ENCODE measurements around the gene ADAMTSL4.
A peak's percentile ranks its signal among the peaks of the same experiment; 100 is the strongest.
"Not testable (repeated sequence)": the region's sequence is repeated elsewhere in the genome, so short reads cannot be mapped to it uniquely, and the experiment has no call there.

Gene ADAMTSL4

GRCh38 chr1:150555198-150555970, 6.2 kb downstream of the ADAMTSL4 start:
- no peak for DNase-seq (ENCODE audit: low spot score)

GRCh38 chr1:150555971-150556865, 7.0 kb downstream of the ADAMTSL4 start:
- no peak for DNase-seq (ENCODE audit: low spot score)

GRCh38 chr1:150557065-150557600, 7.9 kb downstream of the ADAMTSL4 start:
- DNase-seq (ENCODE audit: low spot score) = no peak

GRCh38 chr1:150557813-150558212, 8.6 kb downstream of the ADAMTSL4 start:
- no peak for DNase-seq (ENCODE audit: low spot score)

DNA sequence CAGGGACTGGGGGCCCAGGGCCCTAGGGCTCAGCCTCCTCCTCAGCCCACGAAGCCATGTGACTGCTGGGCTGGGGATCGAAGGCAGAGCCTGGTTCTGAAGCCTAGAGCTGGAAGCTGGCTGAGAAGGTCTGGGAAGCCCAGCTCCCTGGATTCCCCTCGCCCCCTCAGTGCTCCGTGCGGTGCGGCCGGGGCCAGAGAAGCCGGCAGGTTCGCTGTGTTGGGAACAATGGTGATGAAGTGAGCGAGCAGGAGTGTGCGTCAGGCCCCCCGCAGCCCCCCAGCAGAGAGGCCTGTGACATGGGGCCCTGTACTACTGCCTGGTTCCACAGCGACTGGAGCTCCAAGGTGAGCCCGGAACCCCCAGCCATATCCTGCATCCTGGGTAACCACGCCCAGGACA, 9.1 kb downstream of the ADAMTSL4 start:
- DNase-seq (ENCODE audit: low spot score) = no peak

- DNase-seq (ENCODE audit: low spot score) = no peak
Observed at GRCh38 chr1:150558761-150559655, 9.8 kb downstream of the ADAMTSL4 start.

- DNase-seq (ENCODE audit: low spot score) = no peak
Observed at GRCh38 chr1:150559656-150560010, 10.4 kb downstream of the ADAMTSL4 start.

GRCh38 chr1:150560011-150560438, 10.8 kb downstream of the ADAMTSL4 start:
- DNase-seq (ENCODE audit: low spot score) = peak; percentile 80

GRCh38 chr1:150560576-150561253, 11.5 kb downstream of the ADAMTSL4 start:
- DNase-seq (ENCODE audit: low spot score) = peak; percentile 91

- DNase-seq (ENCODE audit: low spot score) = no peak
Observed at GRCh38 chr1:150561254-150561973, 12.2 kb downstream of the ADAMTSL4 start.

DNA sequence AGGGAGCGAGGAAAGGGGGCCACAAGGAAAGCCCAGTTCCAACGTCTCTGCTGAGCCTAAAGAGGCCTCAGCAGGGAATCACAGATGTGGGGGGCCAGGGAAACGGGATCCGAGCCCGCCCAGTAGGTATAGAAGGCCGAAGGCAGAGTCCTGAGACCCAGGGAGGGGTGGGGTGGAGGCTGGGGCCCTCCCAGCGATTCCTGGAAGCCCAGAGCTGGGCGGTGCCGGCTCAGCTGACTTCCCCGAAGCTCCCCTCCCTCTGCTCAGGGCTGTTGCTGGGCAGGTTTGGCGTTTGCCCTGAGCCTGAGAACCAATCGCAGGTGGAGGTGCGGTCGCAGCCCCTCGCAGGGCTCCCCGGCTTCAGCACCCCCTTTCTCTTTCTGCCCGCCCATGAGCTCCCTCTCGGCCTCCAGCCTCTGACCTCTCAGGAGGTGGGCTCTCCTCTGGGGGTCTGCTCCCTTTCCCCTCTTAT, 12.8 kb downstream of the ADAMTSL4 start:
- DNase-seq (ENCODE audit: low spot score) = peak; percentile 94

GRCh38 chr1:150562446-150563339, 13.5 kb downstream of the ADAMTSL4 start:
- peak; percentile 77 for DNase-seq (ENCODE audit: low spot score)

- peak; percentile 73 for DNase-seq (ENCODE audit: low spot score)
Observed at GRCh38 chr1:150563340-150564038, 14.3 kb downstream of the ADAMTSL4 start.

DNA sequence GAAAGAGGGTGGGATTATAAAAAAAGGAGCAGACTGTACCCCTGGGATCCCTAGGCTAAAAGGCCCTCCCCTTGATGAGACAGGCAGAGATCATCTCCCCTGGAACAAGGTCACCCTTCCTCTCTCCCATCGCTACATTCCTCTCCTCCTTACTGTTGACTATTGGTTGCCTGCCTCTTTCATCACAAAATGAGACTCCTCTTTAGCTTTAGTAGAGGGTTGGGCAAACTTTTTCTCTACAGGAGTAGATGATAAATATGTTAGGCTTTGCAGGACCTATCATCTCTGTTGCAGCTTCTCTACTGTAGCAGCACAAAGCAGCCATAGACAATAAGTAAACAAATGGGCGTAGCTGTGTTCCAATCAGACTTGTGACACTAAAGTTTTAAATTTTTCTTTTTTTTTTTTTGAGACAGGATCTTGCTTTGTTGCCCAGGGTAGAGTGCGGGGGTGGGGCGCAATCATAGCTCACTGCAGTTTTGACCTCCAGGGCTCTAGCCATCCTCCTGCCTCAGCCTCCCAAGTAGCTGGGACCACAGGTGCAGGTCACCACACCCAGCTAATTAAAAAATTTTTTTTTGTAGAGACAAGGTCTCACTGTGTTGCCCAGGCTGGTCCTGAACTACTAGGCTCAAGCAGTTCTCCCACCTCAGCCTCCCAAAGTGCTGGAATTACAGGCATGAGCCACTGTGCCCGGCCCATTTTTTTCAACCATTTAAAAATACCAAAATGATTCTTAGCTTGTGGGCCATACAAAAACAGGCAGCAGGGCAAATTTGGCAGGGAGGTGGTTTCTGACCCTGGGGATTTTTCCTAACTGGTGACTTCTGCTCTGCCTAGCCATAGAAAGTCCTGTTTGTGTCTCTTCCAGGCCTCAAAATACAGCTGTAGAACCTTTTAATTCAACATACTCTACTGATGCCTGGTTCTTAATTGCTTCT, 15.1 kb downstream of the ADAMTSL4 start:
- no peak for DNase-seq (ENCODE audit: low spot score)

- DNase-seq (ENCODE audit: low spot score) = not testable (repeated sequence)
Observed at GRCh38 chr1:150565240-150565991, 16.2 kb downstream of the ADAMTSL4 start.

- DNase-seq (ENCODE audit: low spot score) = no peak
Observed at GRCh38 chr1:150566589-150567340, 17.6 kb downstream of the ADAMTSL4 start.

All from activated CD4-positive, alpha-beta T cell treated with anti-CD3 and anti-CD28 coated beads, Interleukin-2, Interleukin-4, amounts not matched to agents 100 ng/mL and 50 ng/mL, durations not matched to agents 16 hours and 8 hours (primary cell).